Ishikawa (cell line): ENCODE results near the gene ZNF423.

Experiments
- CEBPB ChIP-seq: IDR thresholded peaks from 2 replicates; pipeline ENCODE4 v1.6.1; 2012
- FOXM1 ChIP-seq: IDR thresholded peaks from 2 replicates; pipeline ENCODE4 v1.6.1; 2012; ENCODE audit warnings: low read depth, borderline replicate concordance
- RAD21 ChIP-seq: IDR thresholded peaks from 2 replicates; pipeline ENCODE4 v1.6.1; 2012; ENCODE audit warnings: low read depth
- TAF1 ChIP-seq: IDR thresholded peaks from 2 replicates; pipeline ENCODE4 v1.6.1; 2012; ENCODE audit warnings: low read depth, mild to moderate bottlenecking
- TCF12 ChIP-seq: IDR thresholded peaks from 2 replicates; pipeline ENCODE4 v1.6.1; 2012; ENCODE audit warnings: low read depth
- TF ChIP-seq, protein P1 (sequence below): IDR thresholded peaks from 2 replicates; pipeline ENCODE4 v1.6.1; 2012

DNA sequence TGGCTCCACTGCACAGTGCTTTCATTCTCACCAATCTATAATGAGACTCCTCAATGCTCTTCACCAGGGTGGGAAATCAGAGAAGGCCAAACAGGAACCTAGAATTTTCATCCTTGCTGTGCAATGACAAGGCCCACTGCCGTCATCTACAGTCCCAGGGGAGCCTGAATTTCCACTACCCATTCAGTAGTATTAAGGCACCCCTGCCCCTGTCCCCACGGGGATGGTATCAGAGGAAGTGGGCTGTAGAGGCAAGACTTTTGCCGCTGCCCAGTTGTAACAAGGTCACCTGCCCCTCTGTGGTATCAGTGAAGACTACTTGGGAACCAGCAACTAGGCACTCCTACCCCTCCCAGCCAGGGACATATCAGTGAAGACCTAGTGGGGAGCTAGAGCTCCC, 377.8 kb downstream of the ZNF423 start:
- no peak for TF ChIP-seq FOXM1
- no peak for TF ChIP-seq TAF1
- TF ChIP-seq TCF12: no peak
- no peak for TF ChIP-seq CEBPB
- no peak for TF ChIP-seq RAD21
- TF ChIP-seq, protein P1, sequence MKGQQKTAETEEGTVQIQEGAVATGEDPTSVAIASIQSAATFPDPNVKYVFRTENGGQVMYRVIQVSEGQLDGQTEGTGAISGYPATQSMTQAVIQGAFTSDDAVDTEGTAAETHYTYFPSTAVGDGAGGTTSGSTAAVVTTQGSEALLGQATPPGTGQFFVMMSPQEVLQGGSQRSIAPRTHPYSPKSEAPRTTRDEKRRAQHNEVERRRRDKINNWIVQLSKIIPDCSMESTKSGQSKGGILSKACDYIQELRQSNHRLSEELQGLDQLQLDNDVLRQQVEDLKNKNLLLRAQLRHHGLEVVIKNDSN: no peak
